Measurements from ENCODE around the gene VCPKMT.

The VCPKMT gene

GRCh38 chr14:50065583-50065982 is 50.8 kb downstream of the VCPKMT start:
- no peak for DNase-seq (ENCODE audit: low read depth)

- peak; percentile 38 for DNase-seq (ENCODE audit: low read depth)
These were observed 51.4 kb downstream of the VCPKMT start for GRCh38 chr14:50064993-50065392.

GRCh38 chr14:50063876-50064420 is 52.4 kb downstream of the VCPKMT start:
- DNase-seq (ENCODE audit: low read depth), result no peak

GRCh38 chr14:50062438-50063085 is 53.8 kb downstream of the VCPKMT start:
- peak; percentile 83 for DNase-seq (ENCODE audit: low read depth)

- peak; percentile 49 for DNase-seq (ENCODE audit: low read depth)
These were observed 54.5 kb downstream of the VCPKMT start for GRCh38 chr14:50061664-50062437.

- peak; percentile 96 for DNase-seq (ENCODE audit: low read depth)
These were observed 55.3 kb downstream of the VCPKMT start for GRCh38 chr14:50060871-50061663.

GRCh38 chr14:50059763-50060616 is 56.4 kb downstream of the VCPKMT start:
- DNase-seq (ENCODE audit: low read depth), result no peak

Measured in iris pigment epithelial cell (primary cell).